HFF-Myc (cell line): ENCODE measurements around the gene ARL15.

Source experiments
- DNase-seq: peaks from one replicate; pipeline ENCODE4 v3.0.0-alpha.2; 2011; ENCODE audit warnings: low read depth; ENCODE audit errors: extremely low read depth
- H3K4me3 ChIP-seq: replicated peaks from 2 replicates; pipeline ENCODE4 v1.5.1; 2011; ENCODE audit warnings: low read depth, mild to moderate bottlenecking, control low read depth, low read length
- TF ChIP-seq, protein P1 (sequence below): IDR thresholded peaks from 2 replicates; pipeline ENCODE4 v1.5.1; 2012; ENCODE audit warnings: mild to moderate bottlenecking, low read depth, low read length, control low read depth; ENCODE audit errors: missing control alignments

The ARL15 gene

DNA sequence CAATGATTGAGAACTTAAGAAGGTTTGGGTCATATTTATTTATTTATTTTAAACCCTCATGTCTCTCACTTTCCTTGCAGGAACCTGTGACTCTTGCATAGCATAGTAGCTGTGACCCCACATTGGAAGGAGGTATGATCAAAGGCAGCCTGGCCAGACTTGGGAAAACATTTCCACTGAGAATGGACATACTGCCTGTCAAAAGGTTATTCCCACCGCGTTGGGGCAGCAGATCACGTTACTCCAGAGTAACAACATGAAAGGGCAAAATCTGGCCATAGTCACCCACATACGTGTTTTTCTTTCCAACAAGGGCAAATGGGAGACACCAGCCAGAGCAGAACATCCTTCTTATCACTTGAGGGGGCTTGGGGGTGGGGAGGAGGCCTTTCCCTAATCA lies 95.7 kb downstream of the ARL15 start:
- TF ChIP-seq, protein P1, sequence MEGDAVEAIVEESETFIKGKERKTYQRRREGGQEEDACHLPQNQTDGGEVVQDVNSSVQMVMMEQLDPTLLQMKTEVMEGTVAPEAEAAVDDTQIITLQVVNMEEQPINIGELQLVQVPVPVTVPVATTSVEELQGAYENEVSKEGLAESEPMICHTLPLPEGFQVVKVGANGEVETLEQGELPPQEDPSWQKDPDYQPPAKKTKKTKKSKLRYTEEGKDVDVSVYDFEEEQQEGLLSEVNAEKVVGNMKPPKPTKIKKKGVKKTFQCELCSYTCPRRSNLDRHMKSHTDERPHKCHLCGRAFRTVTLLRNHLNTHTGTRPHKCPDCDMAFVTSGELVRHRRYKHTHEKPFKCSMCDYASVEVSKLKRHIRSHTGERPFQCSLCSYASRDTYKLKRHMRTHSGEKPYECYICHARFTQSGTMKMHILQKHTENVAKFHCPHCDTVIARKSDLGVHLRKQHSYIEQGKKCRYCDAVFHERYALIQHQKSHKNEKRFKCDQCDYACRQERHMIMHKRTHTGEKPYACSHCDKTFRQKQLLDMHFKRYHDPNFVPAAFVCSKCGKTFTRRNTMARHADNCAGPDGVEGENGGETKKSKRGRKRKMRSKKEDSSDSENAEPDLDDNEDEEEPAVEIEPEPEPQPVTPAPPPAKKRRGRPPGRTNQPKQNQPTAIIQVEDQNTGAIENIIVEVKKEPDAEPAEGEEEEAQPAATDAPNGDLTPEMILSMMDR, result no peak
- H3K4me3 ChIP-seq, result no peak overlapping the region
- DNase-seq, result no peak

DNA sequence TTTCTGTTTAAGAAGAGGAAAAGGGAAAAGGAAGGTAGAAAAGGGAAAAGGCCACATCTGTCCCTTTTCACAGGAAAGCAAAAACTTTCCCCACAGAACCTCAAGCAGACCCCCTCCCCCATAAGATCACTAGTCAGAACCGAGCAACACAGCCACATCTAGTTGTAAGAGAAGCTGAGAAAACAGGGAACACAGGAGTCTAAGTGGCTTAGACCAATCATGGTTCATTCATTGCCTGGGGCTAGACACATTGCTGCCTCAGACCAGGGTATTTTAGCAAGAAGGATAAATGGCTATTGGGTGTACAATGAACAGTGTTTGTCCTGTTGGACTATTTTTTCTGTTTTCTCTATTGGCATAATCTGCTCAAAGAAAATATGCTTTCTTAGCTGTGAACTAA lies 98.0 kb downstream of the ARL15 start:
- H3K4me3 ChIP-seq, result no peak overlapping the region
- no peak for DNase-seq
- TF ChIP-seq, protein P1, result no peak

DNA sequence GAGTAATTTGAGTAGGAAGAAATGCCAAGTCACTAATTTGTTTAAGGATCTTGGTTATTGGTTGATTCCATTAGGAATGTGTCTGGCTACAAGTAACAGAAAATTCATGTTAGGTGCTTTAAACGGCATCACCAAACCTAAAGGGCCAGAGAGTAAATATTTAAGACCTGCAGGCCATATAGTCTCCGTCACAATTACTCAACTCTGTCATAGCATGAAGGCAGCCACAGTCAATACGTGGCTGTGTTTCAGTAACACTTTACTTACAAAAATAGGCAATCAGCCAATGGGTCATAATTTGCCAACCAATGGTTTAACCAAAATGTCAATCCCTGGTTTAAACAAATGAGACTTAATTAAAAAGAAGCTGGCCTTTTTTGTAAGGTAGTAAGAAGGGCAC lies 98.5 kb downstream of the ARL15 start:
- no peak overlapping the region for H3K4me3 ChIP-seq
- TF ChIP-seq, protein P1, result no peak
- DNase-seq, result no peak

DNA sequence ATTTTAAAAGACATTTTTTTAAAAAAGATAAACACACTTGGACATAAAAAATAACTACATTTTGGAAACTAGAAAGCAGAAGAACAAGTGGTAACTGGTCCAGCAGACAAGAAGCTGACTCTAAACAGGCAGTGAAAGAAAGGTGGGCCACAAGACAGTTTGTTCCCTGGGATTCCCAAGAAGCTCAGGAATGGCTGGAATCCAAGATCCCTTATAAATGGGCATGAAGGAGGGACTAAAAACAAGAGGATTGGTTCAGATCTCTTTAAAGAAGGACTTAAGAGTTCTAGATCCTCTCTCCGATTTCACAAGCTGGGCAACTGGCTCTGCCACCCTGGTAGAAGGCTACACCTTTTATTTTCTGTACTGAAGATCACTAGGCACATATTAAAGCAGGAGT lies 102.8 kb downstream of the ARL15 start:
- no peak for DNase-seq
- H3K4me3 ChIP-seq, result no peak overlapping the region
- TF ChIP-seq, protein P1, result no peak

DNA sequence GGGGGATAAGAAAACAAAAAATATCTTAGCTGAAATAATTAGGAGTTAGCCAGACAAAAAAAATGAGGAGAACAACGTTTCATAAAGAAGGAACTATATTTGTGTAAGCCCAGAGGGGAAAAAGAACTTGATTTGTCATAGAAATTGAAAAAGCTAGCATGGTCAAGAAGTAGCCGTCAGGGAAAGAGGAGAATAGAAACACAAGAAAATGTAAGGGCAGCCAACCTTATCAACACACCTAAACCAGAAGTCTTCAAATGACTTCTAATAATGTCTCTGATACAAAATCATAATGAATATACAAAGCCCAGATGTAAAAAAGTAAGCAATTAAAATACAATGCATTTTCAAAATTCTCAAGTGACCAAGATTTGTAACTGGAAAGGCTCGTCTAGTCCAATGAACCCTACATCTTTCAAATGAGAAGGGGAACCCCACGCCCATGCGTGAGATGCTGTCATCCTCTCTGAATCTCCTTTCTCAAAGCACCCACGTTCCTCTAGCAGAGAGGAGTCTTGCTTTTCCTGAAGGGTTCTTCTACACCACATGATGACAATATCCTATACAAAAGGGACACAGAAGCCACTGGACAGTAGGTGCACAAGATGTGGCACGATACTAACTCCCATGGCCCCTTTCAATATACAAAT lies 103.7 kb downstream of the ARL15 start:
- no peak for DNase-seq
- no peak overlapping the region for H3K4me3 ChIP-seq
- TF ChIP-seq, protein P1, result no peak

DNA sequence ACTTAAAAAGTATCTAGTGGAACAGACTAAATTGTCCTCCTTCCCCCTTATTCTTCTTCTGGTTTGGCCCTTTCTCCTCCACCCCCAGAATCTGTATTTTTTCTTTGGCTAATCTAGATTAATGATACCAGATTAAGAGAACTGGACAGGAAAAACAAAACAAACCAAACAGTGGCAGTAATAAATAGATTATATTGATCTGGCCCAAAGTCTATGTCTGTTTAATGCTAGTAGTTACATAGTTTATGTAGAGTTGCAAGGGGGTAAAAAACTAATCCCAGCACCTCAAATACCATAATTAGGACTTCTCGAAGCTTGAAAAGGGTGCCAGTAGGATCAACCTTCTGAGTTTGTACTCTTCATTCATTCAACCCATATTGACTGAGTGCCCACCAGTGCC lies 104.5 kb downstream of the ARL15 start:
- TF ChIP-seq, protein P1, result no peak
- H3K4me3 ChIP-seq, result no peak overlapping the region
- no peak for DNase-seq

DNA sequence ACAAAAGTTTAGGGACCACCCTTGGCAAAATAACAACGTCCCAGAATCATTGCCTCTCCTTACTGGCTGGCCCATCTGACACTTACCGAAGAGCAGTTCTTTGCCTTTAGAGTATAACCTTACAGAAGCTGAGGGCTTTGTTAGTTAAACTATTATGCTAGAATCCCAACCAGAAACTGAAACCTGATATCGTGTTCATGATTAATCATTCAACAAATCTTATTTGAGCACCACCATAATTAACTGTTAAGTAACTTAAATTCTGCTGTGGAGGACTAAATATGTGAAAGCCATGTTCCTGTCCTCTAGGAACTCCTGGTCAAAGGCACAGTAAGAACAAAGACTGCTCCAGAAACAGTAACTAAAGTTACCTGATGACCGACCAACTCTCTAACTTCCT lies 104.9 kb downstream of the ARL15 start:
- TF ChIP-seq, protein P1, result no peak

More for the DNA sequence above, 104.9 kb downstream of the ARL15 start:
- DNase-seq, result no peak
- H3K4me3 ChIP-seq, result no peak overlapping the region
